CD4-positive, alpha-beta memory T cell (primary cell): ENCODE results near the gene TFCP2L1. TPM values are rescaled to one million over a fixed set of nuclear protein-coding genes. Genes with fewer than 3 reads are reported as not detected.
"Not testable (repeated sequence)": the region's sequence is repeated elsewhere in the genome, so short reads cannot be mapped to it uniquely, and the experiment has no call there.

Experiments
- CTCF ChIA-PET: fragments of 350-600 bp; sonication (Branson Sonifier 250); formaldehyde crosslinking; loops from one replicate; lab custom pipeline; 2021; ENCODE audit warnings: inconsistent platforms; ENCODE audit not compliant: partially characterized antibody; lab: Charles Lee
- POLR2A ChIA-PET: fragments of 350-600 bp; sonication (Branson Sonifier 250); formaldehyde crosslinking; loops from one replicate; lab custom pipeline; 2021; ENCODE audit not compliant: partially characterized antibody; lab: Charles Lee
- DNase-seq, 5 donors: peaks; one replicate each; pipeline versions ENCODE4 v3.0.0 to v3.0.0-alpha.2; 2020 to 2022; ENCODE audit warnings: mixed read lengths in 1 of 5
- H3K27ac ChIP-seq: one replicate; pipeline ENCODE4 v1.7.0; 2013; ENCODE audit warnings: low read depth, low read length
- H3K27me3 ChIP-seq: 2 replicates; pipeline ENCODE4 v1.7.0; 2013; ENCODE audit warnings: mild to moderate bottlenecking, low read length, moderate library complexity; ENCODE audit not compliant: insufficient read depth
- H3K36me3 ChIP-seq: 2 replicates; pipeline ENCODE4 v1.7.0; 2013; ENCODE audit warnings: mild to moderate bottlenecking, low read length, moderate library complexity; ENCODE audit not compliant: insufficient read depth
- H3K4me1 ChIP-seq: 2 replicates; pipeline ENCODE4 v1.7.0; 2013; ENCODE audit warnings: mild to moderate bottlenecking, low read length, moderate library complexity; ENCODE audit not compliant: insufficient read depth
- H3K4me3 ChIP-seq, 2 donors: one replicate each; pipeline ENCODE4 v1.7.0; 2013; ENCODE audit warnings: low read length in 2 of 2, mild to moderate bottlenecking in 1 of 2
- H3K9me3 ChIP-seq, 2 donors: one replicate each; pipeline ENCODE4 v1.7.0; 2013; ENCODE audit warnings: low read length in 2 of 2, control low read depth in 1 of 2; ENCODE audit not compliant: control insufficient read depth in 1 of 2
- H3K27ac Mint-ChIP-seq, 7 donors: one replicate each; pipeline ENCODE4 v1.8.0; 2020 to 2021; ENCODE audit warnings: mixed read lengths in 7 of 7, mild to moderate bottlenecking in 6 of 7, inconsistent platforms in 3 of 7, moderate library complexity in 3 of 7
- H3K27me3 Mint-ChIP-seq, 2 donors: one replicate each; pipeline ENCODE4 v1.8.0; 2020 to 2021; ENCODE audit warnings: mixed read lengths in 2 of 2
- H3K36me3 Mint-ChIP-seq, 2 donors: one replicate each; pipeline ENCODE4 v1.8.0; 2020 to 2021; ENCODE audit warnings: mixed read lengths in 2 of 2, inconsistent platforms in 1 of 2, mild to moderate bottlenecking in 1 of 2
- H3K4me1 Mint-ChIP-seq, 4 donors: one replicate each; pipeline ENCODE4 v1.8.0; 2020 to 2021; ENCODE audit warnings: mixed read lengths in 4 of 4, mild to moderate bottlenecking in 1 of 4
- H3K4me3 Mint-ChIP-seq, 8 donors: one replicate each; pipeline ENCODE4 v1.8.0; 2020 to 2021; ENCODE audit warnings: mixed read lengths in 8 of 8, mild to moderate bottlenecking in 7 of 8, moderate library complexity in 6 of 8, inconsistent platforms in 3 of 8
- H3K9me3 Mint-ChIP-seq, 8 donors: one replicate each; pipeline ENCODE4 v1.8.0; 2020 to 2021; ENCODE audit warnings: mixed read lengths in 8 of 8, mild to moderate bottlenecking in 5 of 8, inconsistent platforms in 3 of 8, moderate library complexity in 1 of 8
- intact Hi-C: fragments of 100-400 bp; cut with micrococcal nuclease; formaldehyde crosslinking; loops from one replicate; pipeline ENCODE4 v1.15.1; 2023
- polyA plus RNA-seq, 2 donors: library from polyadenylated mRNA; unstranded; fragments of 300-500 nt; fragmentation: Illumina TruSeq; gene quantifications; one replicate each; pipeline ENCODE4 v1.2.3, GENCODE V29; 2021
- total RNA-seq, 2 experiments: library from RNA; stranded (reverse); gene quantifications; one replicate each; pipeline ENCODE4 v1.2.3, GENCODE V29; 2021

The TFCP2L1 gene
- total and polyA plus RNA-seq, 4 experiments from 2014 or later: 0.06 TPM; not detected in 3

DNA sequence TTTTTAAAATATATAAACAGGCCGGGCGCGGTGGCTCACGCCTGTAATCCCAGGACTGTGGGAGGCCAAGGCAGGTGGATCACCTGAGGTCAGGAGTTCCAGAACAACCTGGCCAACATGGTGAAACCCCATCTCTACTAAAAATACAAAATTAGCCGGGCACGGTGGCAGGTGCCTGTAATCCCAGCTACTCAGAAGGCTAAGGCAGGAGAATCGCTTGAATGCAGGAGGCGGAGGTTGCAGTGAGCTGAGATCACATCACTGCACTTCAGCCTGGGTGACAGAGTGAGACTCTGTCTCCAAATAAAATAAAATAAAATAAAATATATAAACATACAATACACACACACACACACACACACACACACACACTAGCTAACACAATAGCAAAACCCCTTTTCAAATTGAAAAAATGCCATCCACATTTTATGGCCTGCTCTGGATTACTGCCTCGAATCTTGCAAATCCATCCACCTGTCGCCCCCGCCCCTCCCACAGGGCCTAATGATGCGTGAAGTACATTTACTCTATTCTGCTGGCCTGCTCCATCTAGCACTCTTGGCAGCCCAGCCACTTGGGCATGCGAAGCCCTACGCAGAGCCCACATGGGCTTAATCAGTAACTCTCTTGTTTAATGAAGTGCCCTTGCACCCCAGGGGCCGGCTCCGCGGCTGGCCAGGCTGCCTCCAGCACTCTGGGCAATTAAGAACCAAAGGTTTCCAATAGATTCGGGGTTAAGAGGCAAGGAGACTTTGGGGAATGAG lies 57.4 kb downstream of the TFCP2L1 start:
- H3K36me3 ChIP-seq, H3K4me1 ChIP-seq, H3K9me3 Mint-ChIP-seq, H3K27me3 Mint-ChIP-seq, H3K4me3 ChIP-seq, H3K27me3 ChIP-seq, CTCF ChIA-PET, H3K9me3 ChIP-seq, H3K27ac Mint-ChIP-seq, POLR2A ChIA-PET, intact Hi-C loops, DNase-seq, H3K27ac ChIP-seq, H3K4me3 Mint-ChIP-seq, H3K4me1 Mint-ChIP-seq, H3K36me3 Mint-ChIP-seq: not testable (repeated sequence)

DNA sequence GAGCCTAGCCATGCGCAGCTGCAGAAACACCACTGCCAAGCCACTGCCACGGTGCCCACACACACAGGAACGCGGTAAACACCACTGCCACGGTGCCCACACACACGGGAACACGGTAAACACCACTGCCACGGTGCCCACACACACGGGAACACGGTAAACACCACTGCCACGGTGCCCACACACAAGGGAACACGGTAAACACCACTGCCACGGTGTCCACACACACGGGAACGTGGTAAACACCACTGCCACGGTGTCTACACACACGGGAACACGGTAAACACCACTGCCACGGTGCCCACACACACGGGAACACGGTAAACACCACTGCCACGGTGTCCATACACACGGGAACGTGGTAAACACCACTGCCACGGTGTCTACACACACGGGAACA lies 59.3 kb downstream of the TFCP2L1 start:
- H3K4me3 Mint-ChIP-seq, POLR2A ChIA-PET, CTCF ChIA-PET, H3K27me3 ChIP-seq, DNase-seq, H3K27ac ChIP-seq, H3K4me1 ChIP-seq, H3K36me3 Mint-ChIP-seq, H3K27ac Mint-ChIP-seq, H3K4me3 ChIP-seq, H3K27me3 Mint-ChIP-seq, H3K36me3 ChIP-seq, H3K9me3 ChIP-seq, H3K4me1 Mint-ChIP-seq, intact Hi-C loops, H3K9me3 Mint-ChIP-seq: not testable (repeated sequence)

DNA sequence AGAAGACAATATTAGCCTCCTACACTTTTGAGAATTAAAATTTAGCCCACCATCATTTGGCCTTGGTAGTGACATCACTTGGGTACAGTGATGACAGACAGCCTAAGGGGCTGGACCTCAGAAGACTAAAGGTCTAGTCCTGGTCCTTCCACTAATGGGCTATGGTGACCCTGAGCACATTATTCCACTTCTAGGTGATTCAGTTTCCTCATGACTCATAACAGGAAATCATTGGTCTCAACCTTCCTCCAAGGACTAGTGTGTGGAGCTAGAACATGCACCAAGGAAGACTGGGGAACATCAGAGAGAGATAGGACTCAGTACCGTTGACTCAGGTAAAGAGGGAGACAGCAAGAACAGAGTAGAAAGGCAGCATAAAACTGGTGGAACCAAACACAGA lies 64.0 kb downstream of the TFCP2L1 start:
- H3K9me3 Mint-ChIP-seq: peaks cover 0 to 2% (median 0%) of the 10 kb centered on the region in 8 donors
- Histone ChIP-seq H3K27me3 (no peaks in the 10 kb centered on the region), H3K36me3 (no peaks in the 10 kb centered on the region), H3K9me3 (no peaks in the 10 kb centered on the region), H3K4me3 (no peak overlapping the region), H3K4me1 (no peaks in the 10 kb centered on the region), H3K27ac (no peak overlapping the region)
- no peaks in the 10 kb centered on the region for H3K36me3 Mint-ChIP-seq
- intact Hi-C loops: no loop called here
- H3K27ac Mint-ChIP-seq: no peak overlapping the region
- H3K4me1 Mint-ChIP-seq: no peaks in the 10 kb centered on the region
- H3K27me3 Mint-ChIP-seq: peaks cover 0 to 1% of the 10 kb centered on the region in 2 donors
- no peak overlapping the region for H3K4me3 Mint-ChIP-seq
- POLR2A ChIA-PET: no interaction called here
- CTCF ChIA-PET: no interaction called here
- DNase-seq: no peak

DNA sequence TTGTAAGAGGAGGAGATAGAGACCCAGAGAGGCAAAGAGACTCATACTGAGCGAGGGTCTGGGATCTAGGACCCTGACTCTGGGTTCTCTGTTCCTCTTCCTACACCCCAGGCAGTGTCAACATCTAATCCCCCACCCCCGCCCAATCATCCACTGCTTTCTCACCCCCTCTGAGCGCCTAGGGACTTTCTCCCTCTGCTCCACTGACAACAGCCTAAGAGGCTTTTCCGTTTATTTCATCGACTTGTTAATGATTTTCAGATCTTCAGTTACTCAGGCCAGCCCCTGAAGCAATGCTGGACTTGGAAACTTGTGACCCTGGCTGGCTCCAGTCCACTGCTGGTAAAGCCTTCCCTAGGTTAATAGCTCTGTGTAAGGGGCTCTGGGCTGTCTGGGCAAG lies 65.1 kb downstream of the TFCP2L1 start:
- H3K4me1 Mint-ChIP-seq: no peaks in the 10 kb centered on the region
- CTCF ChIA-PET: no interaction called here
- H3K4me3 Mint-ChIP-seq: no peak overlapping the region

DNA sequence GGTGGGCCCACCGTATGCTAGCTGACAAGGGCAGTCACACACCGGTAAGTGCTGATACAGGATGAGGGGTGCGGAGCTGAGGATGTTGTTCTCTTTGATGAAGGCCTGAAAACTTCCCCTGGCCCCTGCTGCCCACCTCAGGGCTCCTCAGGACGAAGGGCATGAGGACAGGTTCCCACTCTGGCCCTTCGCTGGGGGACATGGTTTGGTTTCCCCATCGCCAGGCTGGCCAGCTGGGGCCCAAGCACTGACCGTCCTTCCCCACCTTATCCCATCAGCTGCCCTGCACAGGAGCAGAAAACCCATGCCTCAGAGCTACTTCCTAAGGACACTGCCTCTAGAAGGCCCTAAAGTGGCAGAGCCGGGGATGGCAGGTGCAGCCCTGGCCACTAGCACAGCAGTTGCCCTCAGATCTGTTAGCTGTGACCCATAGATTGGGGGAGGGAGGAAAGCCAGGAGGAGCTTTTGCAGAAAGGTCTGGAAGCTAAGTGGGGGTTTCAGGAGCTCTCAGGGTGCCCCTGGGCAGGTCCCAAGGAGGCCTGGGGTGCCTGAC lies 66.5 kb downstream of the TFCP2L1 start:
- H3K27me3 ChIP-seq: no peaks in the 10 kb centered on the region
- Mint-ChIP-seq H3K4me3 (no peak overlapping the region), H3K9me3 (no peaks in the 10 kb centered on the region), H3K27me3 (peaks cover 1 to 7% of the 10 kb centered on the region in 2 donors), H3K4me1 (no peaks in the 10 kb centered on the region), H3K27ac (no peak overlapping the region), H3K36me3 (no peaks in the 10 kb centered on the region)
- ChIA-PET CTCF (no interaction called here), POLR2A (no interaction called here)
- no peaks in the 10 kb centered on the region for H3K4me1 ChIP-seq
- no peak overlapping the region for H3K27ac ChIP-seq
- H3K36me3 ChIP-seq: no peaks in the 10 kb centered on the region
- DNase-seq: no peak
- no peak overlapping the region for H3K4me3 ChIP-seq
- intact Hi-C loops: no loop called here
- no peaks in the 10 kb centered on the region for H3K9me3 ChIP-seq

More for the DNA sequence above, 65.1 kb downstream of the TFCP2L1 start:
- no peak overlapping the region for H3K27ac Mint-ChIP-seq
- no peaks in the 10 kb centered on the region for H3K9me3 ChIP-seq
- H3K36me3 Mint-ChIP-seq: no peaks in the 10 kb centered on the region
- H3K9me3 Mint-ChIP-seq: peaks cover 0 to under 1% (median 0%) of the 10 kb centered on the region in 8 donors
- peaks cover 1 to 3% of the 10 kb centered on the region in 2 donors for H3K27me3 Mint-ChIP-seq
- H3K27ac ChIP-seq: no peak overlapping the region
- no peaks in the 10 kb centered on the region for H3K36me3 ChIP-seq
- H3K4me1 ChIP-seq: no peaks in the 10 kb centered on the region
- intact Hi-C loops: no loop called here
- H3K27me3 ChIP-seq: no peaks in the 10 kb centered on the region
- H3K4me3 ChIP-seq: no peak overlapping the region
- POLR2A ChIA-PET: no interaction called here
- DNase-seq: no peak

DNA sequence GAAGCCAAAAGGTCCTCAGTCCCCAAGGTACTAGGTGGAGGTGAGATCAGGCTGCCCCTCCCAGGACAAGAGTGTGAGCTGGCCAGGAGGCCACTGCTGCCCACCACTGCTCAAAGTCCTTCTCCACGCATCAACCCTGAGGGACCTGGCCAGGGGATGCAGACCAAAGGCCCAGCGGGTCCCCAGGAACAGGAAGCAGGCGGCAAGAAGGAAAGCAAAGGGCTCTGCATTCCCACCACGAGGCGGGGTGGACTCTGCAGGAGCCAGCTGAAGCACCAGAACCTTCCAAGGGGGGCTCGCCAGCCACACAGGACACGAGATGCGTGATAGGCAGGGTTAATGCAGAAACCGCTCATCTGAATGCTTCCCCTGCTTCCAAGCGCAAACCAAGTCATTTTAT lies 67.4 kb downstream of the TFCP2L1 start:
- no peak for DNase-seq
- no peaks in the 10 kb centered on the region for H3K9me3 ChIP-seq
- no peak overlapping the region for H3K4me3 ChIP-seq
- Mint-ChIP-seq H3K27ac (no peak overlapping the region), H3K9me3 (no peaks in the 10 kb centered on the region), H3K4me1 (no peaks in the 10 kb centered on the region), H3K4me3 (no peak overlapping the region), H3K27me3 (peaks cover 1 to 6% of the 10 kb centered on the region in 2 donors), H3K36me3 (no peaks in the 10 kb centered on the region)
- H3K27me3 ChIP-seq: no peaks in the 10 kb centered on the region
- no peaks in the 10 kb centered on the region for H3K4me1 ChIP-seq
- CTCF ChIA-PET: no interaction called here
- POLR2A ChIA-PET: no interaction called here
- intact Hi-C loops: no loop called here
- H3K36me3 ChIP-seq: no peaks in the 10 kb centered on the region
- no peak overlapping the region for H3K27ac ChIP-seq

DNA sequence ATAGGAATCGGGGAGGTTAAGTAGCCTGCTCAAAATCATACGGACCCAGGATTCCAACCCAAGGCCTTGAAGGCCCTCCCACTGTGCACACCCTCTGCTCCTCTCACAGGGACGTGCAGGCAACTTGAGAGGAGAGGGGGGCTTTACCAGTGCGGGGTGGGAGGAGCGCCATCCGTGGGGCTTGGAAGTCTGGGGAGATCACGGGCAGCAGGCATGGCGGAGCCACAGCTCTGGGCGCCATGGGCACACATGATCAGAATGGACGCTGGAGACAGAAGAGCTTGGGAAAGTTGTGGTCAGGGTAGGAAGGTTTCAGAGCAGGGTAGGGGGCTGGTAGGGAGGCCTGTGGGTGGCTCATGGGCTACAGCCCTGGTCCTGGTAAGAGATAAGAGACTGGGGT lies 70.7 kb downstream of the TFCP2L1 start:
- DNase-seq: no peak
- peaks cover 1 to 6% of the 10 kb centered on the region in 2 donors for H3K27me3 Mint-ChIP-seq
- no peaks in the 10 kb centered on the region for H3K4me1 Mint-ChIP-seq
- no peak overlapping the region for H3K27ac Mint-ChIP-seq
- ChIA-PET POLR2A (no interaction called here), CTCF (no interaction called here)
- Histone ChIP-seq H3K36me3 (no peaks in the 10 kb centered on the region), H3K27me3 (no peaks in the 10 kb centered on the region), H3K4me1 (no peaks in the 10 kb centered on the region), H3K27ac (no peak overlapping the region), H3K4me3 (no peak overlapping the region), H3K9me3 (no peaks in the 10 kb centered on the region)
- H3K9me3 Mint-ChIP-seq: no peaks in the 10 kb centered on the region
- no peak overlapping the region for H3K4me3 Mint-ChIP-seq
- intact Hi-C loops: no loop called here
- no peaks in the 10 kb centered on the region for H3K36me3 Mint-ChIP-seq
